ENCODE results near the gene XCL2. TPM values are rescaled to one million over a fixed set of nuclear protein-coding genes. Genes with fewer than 3 reads are reported as not detected.
"Not testable (repeated sequence)": the region's sequence is repeated elsewhere in the genome, so short reads cannot be mapped to it uniquely, and the experiment has no call there.

Gene XCL2
- total RNA-seq (2014; rRNA removed; shearing (Covaris generic)): not detected in 2 replicates

DNA sequence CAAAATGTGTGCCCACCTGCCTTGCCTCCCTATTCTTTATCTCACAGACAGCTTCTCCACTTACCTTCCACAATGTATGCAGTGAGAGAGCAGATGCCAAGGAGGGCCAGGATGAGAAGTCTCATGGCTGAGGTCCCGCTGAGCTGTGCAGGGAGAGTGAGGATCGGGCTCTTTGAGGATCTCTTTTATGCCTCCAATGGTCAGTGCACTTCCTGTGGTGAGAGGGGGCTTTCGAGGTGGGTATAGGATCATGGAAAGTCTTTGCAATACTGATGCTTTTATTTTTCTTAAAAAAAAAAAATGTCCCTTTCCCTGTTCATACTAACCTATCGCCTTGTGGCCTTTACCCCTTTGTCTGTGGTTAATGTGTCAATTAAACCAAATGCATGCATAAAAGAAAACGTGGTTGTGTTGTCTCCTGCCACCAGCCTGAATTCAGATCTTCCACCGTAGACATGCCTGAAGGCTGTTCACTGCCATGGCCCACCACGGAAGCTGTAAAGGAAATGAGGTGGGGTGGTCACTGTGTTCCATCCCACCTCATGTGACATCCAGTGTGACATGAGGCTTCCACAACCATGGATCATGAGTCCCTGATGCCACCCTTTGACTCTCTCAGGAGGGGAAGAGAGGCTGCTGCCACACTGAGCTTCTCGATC is at the start of gene XCL2:
TSS of gene XCL2 (minus strand) at position 158 of the 659 bp plus-strand sequence. CDS start at position 125, 33 bp downstream.
- DNase-seq (ENCODE audit: low spot score): not testable (repeated sequence)

DNA sequence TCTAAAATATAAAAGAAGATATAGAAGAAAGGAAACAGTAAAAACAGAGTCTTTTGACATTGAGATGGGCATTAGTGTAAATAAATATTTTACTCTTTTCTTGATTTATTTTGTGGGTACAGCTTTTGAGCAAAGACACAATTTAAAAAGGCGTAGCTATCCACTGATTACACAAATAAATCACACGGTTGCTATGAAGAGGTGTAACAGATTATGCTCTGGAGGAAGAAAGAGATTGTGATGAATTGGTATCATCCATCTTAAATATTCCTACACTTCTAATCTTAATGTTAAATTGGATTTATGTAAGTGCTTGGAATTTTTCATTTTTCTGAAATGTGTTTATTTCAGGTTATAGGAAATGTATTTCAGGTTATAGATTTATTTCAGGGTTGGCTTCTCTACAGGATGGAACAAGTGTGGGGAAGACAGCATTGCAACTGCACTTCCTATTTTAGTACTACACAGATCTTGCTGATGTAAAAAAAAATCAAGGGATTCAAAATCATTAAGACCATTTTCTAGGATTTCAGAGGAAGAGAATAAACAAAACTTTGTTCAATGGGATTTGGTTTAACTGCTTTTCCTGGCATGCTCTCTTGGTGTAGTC is 47.9 kb upstream of the XCL2 start:
- no peak for DNase-seq (ENCODE audit: low spot score)

DNA sequence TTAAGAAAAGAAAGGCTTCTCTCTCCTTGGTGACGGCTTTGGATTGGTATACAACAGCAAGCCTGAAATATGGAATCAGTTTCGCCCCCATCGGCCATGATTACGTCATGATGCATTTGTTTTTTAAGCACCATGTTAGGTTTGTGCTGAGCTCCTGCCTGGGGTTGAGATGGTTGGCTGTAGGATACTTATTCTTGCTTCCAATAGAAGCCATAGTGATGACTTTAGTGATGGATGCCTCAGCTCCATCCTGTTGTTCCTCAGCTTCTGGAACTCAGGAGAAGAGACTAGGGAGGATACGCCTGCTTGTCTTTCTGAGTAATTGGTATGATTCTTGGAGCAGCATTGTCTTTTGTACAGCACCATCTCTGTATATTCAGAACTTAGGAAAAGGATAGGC is 47.3 kb upstream of the XCL2 start:
- DNase-seq (ENCODE audit: low spot score): no peak

- no peak for DNase-seq (ENCODE audit: low spot score)
Measured at GRCh38 chr1:168589167-168589566, 45.4 kb upstream of the XCL2 start.

DNA sequence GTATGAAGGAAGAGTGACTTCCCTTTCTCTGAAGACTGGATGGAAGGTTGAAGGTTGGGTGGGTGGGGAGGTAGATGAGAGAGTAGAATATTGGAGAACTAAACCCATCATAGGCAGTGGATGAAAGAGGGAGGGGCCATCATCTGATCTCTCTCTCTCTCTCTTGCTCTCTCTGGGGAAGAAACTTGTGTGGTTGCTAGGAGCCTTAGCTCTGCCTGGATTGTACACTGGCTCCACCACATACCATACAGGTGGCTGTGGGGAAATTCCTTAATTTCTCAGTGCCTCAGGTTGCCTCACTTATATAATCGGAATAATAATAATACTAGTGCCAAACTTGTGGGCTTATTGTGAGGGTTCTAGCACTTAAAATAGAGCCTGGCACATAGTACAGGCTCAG is 42.1 kb upstream of the XCL2 start:
- no peak for DNase-seq (ENCODE audit: low spot score)

GRCh38 chr1:168585191-168585590 is 41.4 kb upstream of the XCL2 start:
- DNase-seq (ENCODE audit: low spot score): no peak

DNA sequence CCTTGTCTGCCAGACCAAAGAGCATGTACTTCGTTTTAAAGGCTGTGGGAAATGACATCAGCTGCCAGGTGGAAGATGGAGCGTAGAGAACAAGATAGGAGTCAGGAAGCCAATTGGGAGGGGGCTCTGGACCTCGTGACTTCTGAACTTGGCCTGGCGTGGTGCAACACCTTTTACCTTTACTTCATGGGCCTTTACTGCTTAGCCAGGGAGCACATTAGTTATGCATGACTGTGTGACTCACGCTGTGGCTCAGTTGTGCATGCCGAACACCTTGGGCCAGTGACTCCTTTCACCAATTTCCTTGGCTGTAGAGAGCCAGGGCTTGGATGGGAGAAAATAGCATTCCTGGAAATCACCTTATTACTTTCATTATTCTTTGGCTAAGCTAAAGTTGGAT is 39.8 kb upstream of the XCL2 start:
- no peak for DNase-seq (ENCODE audit: low spot score)

- peak; percentile 59 for DNase-seq (ENCODE audit: low spot score)
Measured at GRCh38 chr1:168582688-168583336, 39.0 kb upstream of the XCL2 start.

GRCh38 chr1:168581817-168582572 is 38.2 kb upstream of the XCL2 start:
- DNase-seq (ENCODE audit: low spot score): no peak

DNA sequence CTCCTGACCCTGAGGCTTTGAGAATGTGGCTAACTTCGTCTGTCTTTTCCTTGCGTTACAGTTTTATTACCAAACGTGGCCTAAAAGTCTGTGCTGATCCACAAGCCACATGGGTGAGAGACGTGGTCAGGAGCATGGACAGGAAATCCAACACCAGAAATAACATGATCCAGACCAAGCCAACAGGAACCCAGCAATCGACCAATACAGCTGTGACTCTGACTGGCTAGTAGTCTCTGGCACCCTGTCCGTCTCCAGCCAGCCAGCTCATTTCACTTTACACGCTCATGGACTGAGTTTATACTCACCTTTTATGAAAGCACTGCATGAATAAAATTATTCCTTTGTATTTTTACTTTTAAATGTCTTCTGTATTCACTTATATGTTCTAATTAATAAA is 37.2 kb upstream of the XCL2 start:
- DNase-seq (ENCODE audit: low spot score): not testable (repeated sequence)

GRCh38 chr1:168580290-168580689 is 36.5 kb upstream of the XCL2 start:
- not testable (repeated sequence) for DNase-seq (ENCODE audit: low spot score)

DNA sequence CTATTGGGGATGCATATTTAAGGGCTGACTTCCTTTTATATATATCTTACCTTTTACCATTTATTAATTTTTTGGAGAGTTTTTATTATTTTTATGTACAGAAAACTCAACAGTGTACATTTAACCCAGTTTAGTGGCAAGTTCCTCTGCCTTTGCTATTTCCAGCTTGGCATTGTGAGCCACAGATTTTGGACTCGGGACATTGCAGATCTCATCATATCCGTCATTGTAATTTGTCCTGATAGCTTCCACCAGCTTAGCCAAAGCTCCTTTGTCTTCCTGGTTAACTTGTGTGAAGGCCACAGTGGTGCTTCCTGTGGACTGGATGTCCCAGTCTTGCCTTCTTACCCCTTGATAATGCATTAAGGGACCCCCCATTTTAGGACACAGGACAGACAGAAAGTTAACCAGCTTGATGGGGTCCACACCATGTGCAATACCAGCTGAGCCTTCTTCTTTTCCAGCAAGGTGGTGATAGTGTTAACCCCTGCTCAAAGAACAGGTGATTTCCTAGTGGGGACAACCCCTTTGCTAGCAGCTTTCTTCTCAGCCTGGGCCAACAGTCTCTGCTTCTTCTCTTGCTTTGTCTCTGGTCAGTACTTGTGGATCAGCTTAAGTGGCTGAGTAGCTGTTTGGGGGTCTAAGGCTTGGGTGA is 34.9 kb upstream of the XCL2 start:
- not testable (repeated sequence) for DNase-seq (ENCODE audit: low spot score)

- not testable (repeated sequence) for DNase-seq (ENCODE audit: low spot score)
Measured at GRCh38 chr1:168576245-168576688, 32.5 kb upstream of the XCL2 start, which contains the start of gene XCL1. TSS of gene XCL1 (plus strand) at chr1:168576605. CDS start at chr1:168576638, 33 bp downstream.

DNA sequence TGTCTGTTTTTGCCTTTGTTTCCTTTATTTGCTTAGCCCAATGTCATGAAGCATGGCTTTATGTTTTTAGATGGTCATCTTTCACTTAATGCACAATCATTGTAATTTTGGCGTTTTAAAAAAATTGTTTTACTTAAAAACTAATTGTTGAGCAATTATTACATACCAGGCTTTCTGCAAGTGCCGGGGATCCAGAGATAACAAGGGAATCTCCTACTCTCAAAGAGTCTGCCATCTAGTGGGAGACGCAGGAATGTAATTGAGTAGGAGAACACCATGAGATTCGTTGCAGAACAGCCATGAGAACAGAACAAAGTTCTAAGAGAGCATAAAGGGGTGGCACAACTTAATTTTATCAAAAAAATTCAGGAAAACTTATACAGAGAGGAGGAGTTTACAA is 30.4 kb upstream of the XCL2 start:
- DNase-seq (ENCODE audit: low spot score): not testable (repeated sequence)

- no peak for DNase-seq (ENCODE audit: low spot score)
Measured at GRCh38 chr1:168572633-168573032, 28.8 kb upstream of the XCL2 start.

DNA sequence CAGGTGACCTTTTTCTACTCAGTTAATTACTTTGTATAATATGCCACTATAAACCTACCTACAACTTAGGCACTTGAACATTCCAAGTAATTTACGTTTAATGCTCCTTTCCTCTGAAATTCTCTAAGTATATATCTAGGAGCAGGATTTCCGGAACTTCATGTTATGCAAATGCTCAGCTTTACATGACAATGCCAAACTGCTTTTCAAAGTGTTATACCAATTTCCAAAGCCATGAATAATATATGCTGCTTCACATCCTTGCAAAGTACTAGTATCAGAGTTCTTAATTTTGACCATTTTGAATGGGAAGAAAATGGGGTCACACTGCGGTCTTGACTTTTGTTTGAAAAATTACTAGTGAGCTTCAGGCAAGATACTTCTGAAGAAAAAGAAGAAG is 26.9 kb upstream of the XCL2 start:
- DNase-seq (ENCODE audit: low spot score): no peak

DNA sequence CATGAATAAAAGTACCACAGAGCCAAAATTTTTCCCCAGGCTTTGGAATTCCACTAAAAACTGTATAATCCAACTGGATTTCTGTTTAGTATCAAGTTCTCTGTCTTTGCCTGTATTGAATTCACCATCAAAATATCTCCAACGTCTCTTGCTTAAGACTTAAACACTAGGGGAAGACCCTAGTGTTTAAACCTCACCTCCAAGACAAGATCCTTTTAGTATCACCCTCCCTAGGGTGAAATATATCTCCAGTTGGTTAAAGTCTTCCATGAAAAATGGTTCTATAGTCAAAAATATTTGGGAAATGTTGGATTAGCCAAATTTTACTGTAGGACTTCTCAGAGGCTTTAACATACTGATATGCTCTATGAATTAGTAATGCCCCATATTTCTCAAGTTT is 24.5 kb upstream of the XCL2 start:
- DNase-seq (ENCODE audit: low spot score): no peak

DNA sequence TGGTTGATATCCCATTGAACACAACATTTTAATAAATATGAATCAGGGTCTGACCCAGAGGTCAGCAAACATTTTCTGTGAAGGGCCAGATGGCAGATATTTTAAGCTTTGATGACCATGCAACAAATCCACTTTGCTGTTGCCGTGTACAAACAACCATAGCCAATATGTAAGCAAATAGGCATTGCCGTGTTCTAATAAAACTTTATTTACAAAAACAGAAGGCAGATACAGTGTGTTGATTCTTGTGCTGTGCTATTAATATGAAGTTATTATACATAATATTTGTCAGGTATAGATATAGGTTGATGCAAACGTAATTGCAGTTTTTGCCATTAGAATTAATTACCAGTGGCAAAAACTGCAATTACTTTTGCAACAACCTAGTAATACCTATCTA is 23.8 kb upstream of the XCL2 start:
- no peak for DNase-seq (ENCODE audit: low spot score)

- no peak for DNase-seq (ENCODE audit: low spot score)
Measured at GRCh38 chr1:168567007-168567406, 23.2 kb upstream of the XCL2 start.

GRCh38 chr1:168565825-168566224 is 22.0 kb upstream of the XCL2 start:
- DNase-seq (ENCODE audit: low spot score): no peak

GRCh38 chr1:168561989-168562388 is 18.2 kb upstream of the XCL2 start:
- DNase-seq (ENCODE audit: low spot score): no peak

- no peak for DNase-seq (ENCODE audit: low spot score)
Measured at GRCh38 chr1:168560370-168560769, 16.6 kb upstream of the XCL2 start.

Data from H4 (cell line).